Endodermal cell (in vitro differentiated cells): ENCODE measurements around the gene C1orf116. TPM values are rescaled to one million over a fixed set of nuclear protein-coding genes. Genes with fewer than 3 reads are reported as not detected.

Experiments
- DNase-seq: peaks from one replicate; pipeline ENCODE4 v3.0.0-alpha.2; 2017
- H3K27ac ChIP-seq: 2 replicates; pipeline ENCODE4 v1.5.1; 2013; ENCODE audit warnings: mild to moderate bottlenecking, low read depth, low read length, moderate library complexity
- H3K27me3 ChIP-seq: 2 replicates; pipeline ENCODE4 v1.6.1; 2013; ENCODE audit warnings: mild to moderate bottlenecking, low read length, moderate library complexity; ENCODE audit not compliant: insufficient read depth, control insufficient read depth, poor library complexity, severe bottlenecking
- H3K36me3 ChIP-seq: 2 replicates; pipeline ENCODE4 v1.7.0; 2013; ENCODE audit warnings: mild to moderate bottlenecking, low read length, moderate library complexity; ENCODE audit not compliant: control insufficient read depth, insufficient read depth
- H3K4me1 ChIP-seq: one replicate; pipeline ENCODE4 v1.7.0; 2013; ENCODE audit warnings: low read length; ENCODE audit not compliant: control insufficient read depth, insufficient read depth
- H3K4me3 ChIP-seq: 2 replicates; pipeline ENCODE4 v1.5.1; 2013; ENCODE audit warnings: mild to moderate bottlenecking, low read length, moderate library complexity
- H3K9ac ChIP-seq: 2 replicates; pipeline ENCODE4 v1.6.1; 2013; ENCODE audit warnings: mild to moderate bottlenecking, low read length, moderate library complexity; ENCODE audit not compliant: poor library complexity, severe bottlenecking; ENCODE audit errors: extremely low read depth
- H3K9me3 ChIP-seq: 2 replicates; pipeline ENCODE4 v1.6.1; 2013; ENCODE audit warnings: mild to moderate bottlenecking, low read length, moderate library complexity; ENCODE audit not compliant: control insufficient read depth
- H3K27ac Mint-ChIP-seq: 2 replicates; pipeline ENCODE4 v1.8.0; 2020; ENCODE audit warnings: mixed read lengths
- H3K27me3 Mint-ChIP-seq: 2 replicates; pipeline ENCODE4 v1.8.0; 2021; ENCODE audit warnings: mild to moderate bottlenecking, mixed read lengths; ENCODE audit not compliant: insufficient read depth
- H3K36me3 Mint-ChIP-seq: 2 replicates; pipeline ENCODE4 v1.8.0; 2020; ENCODE audit warnings: low read depth, mixed read lengths
- H3K4me1 Mint-ChIP-seq: 2 replicates; pipeline ENCODE4 v1.8.0; 2020; ENCODE audit warnings: mixed read lengths
- H3K4me3 Mint-ChIP-seq: 2 replicates; pipeline ENCODE4 v1.8.0; 2020; ENCODE audit warnings: mild to moderate bottlenecking, moderate library complexity, mixed read lengths
- H3K9me3 Mint-ChIP-seq: 2 replicates; pipeline ENCODE4 v1.8.0; 2020; ENCODE audit warnings: mild to moderate bottlenecking, mixed read lengths
- WGBS, 2 experiments: methylation state at CpG; one replicate each; pipeline versions ENCODE4 v1.1.5 to v1.1.7; 2013; ENCODE audit warnings: missing lambda C conversion rate in 2 of 2, mixed read lengths in 1 of 2; ENCODE audit not compliant: insufficient coverage in 1 of 2, insufficient read length in 1 of 2; 5-methylcytosine and 5-hydroxymethylcytosine counted together
- total RNA-seq, 2 donors: library from RNA; stranded (reverse); fragmentation: NEBNext Ultra II Directional in 1 of 2; extraction: Animal tissue kit (Norgen Biotek cat#: 25700) in 1 of 2; gene quantifications; 2 replicates in 1 of 2; 3 replicates in 1 of 2; pipeline ENCODE4 v1.2.1, GENCODE V29; 2021
- TF ChIP-seq, protein P1 (sequence below): fragments of 200-600 bp; sonication (generic); conservative IDR thresholded peaks from 2 replicates; pipeline ENCODE4 v1.5.0; 2021; ENCODE audit warnings: antibody characterized with exemption, mild to moderate bottlenecking

C1orf116 gene
- total RNA-seq, 2 donors from 2014 or later: 0.55 to 0.60 TPM

DNA sequence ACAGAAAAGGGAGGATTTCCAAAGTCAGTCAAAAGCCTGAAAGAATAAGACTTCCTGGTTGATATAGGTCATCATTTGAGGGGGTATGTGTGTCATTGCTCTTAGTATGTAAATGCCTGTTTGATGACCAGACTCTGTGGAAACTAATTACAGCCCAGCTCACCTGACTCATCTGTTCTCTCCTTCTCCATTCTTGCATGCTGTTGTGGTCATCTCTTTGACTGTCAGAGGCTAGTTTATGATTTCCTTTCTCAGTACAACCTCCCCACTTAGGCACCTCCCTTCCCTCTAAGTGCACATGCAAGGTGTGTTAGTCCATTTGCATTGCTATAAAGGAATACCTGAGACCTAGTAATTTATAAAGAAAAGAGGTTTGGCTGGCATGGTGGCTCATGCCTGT, 2.4 kb upstream of the C1orf116 start:
- H3K27me3 ChIP-seq: peaks cover 26% of the 10 kb centered on the region
- Mint-ChIP-seq H3K27ac (no peak overlapping the region), H3K4me3 (no peak overlapping the region), H3K27me3 (peaks cover 4% of the 10 kb centered on the region), H3K9me3 (no peaks in the 10 kb centered on the region), H3K36me3 (no peaks in the 10 kb centered on the region), H3K4me1 (peaks cover 33% of the 10 kb centered on the region)
- no peaks in the 10 kb centered on the region for H3K9me3 ChIP-seq
- TF ChIP-seq, protein P1, sequence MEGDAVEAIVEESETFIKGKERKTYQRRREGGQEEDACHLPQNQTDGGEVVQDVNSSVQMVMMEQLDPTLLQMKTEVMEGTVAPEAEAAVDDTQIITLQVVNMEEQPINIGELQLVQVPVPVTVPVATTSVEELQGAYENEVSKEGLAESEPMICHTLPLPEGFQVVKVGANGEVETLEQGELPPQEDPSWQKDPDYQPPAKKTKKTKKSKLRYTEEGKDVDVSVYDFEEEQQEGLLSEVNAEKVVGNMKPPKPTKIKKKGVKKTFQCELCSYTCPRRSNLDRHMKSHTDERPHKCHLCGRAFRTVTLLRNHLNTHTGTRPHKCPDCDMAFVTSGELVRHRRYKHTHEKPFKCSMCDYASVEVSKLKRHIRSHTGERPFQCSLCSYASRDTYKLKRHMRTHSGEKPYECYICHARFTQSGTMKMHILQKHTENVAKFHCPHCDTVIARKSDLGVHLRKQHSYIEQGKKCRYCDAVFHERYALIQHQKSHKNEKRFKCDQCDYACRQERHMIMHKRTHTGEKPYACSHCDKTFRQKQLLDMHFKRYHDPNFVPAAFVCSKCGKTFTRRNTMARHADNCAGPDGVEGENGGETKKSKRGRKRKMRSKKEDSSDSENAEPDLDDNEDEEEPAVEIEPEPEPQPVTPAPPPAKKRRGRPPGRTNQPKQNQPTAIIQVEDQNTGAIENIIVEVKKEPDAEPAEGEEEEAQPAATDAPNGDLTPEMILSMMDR: no peak
- DNase-seq: no peak
- H3K4me3 ChIP-seq: no peak overlapping the region
- peaks cover 13% of the 10 kb centered on the region for H3K4me1 ChIP-seq
- no peak overlapping the region for H3K27ac ChIP-seq
- H3K36me3 ChIP-seq: no peaks in the 10 kb centered on the region
- no peak overlapping the region for H3K9ac ChIP-seq

DNA sequence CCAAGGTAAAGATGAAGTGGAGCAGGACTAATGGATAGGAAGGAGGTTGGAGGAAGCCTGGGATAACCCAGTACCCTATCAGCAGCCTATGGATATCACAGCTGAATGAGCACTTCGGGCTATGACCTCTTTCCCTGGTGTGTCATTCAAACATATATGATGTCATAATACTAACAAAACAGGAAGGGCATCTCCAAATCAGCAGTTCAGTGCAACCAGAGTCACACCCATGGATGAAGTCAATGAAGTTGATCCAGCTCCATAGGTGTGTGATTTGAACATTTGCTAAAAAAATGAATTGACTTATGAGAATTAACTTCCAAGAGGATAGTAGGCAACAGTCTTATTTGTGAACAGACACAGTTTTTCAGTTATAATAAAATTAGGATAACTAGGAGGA, 1.7 kb upstream of the C1orf116 start:
- Mint-ChIP-seq H3K4me1 (peaks cover 41% of the 10 kb centered on the region), H3K27ac (no peak overlapping the region), H3K9me3 (no peaks in the 10 kb centered on the region), H3K36me3 (no peaks in the 10 kb centered on the region), H3K27me3 (peaks cover 4% of the 10 kb centered on the region), H3K4me3 (no peak overlapping the region)
- Histone ChIP-seq H3K27me3 (peaks cover 29% of the 10 kb centered on the region), H3K4me3 (no peak overlapping the region), H3K36me3 (no peaks in the 10 kb centered on the region), H3K27ac (no peak overlapping the region), H3K4me1 (peaks cover 20% of the 10 kb centered on the region), H3K9me3 (no peaks in the 10 kb centered on the region), H3K9ac (no peak overlapping the region)
- no peak for DNase-seq
- TF ChIP-seq, protein P1: no peak
- WGBS, 2 experiments: 80 to 83% methylated on average over 1 of the region's 1 CpG

DNA sequence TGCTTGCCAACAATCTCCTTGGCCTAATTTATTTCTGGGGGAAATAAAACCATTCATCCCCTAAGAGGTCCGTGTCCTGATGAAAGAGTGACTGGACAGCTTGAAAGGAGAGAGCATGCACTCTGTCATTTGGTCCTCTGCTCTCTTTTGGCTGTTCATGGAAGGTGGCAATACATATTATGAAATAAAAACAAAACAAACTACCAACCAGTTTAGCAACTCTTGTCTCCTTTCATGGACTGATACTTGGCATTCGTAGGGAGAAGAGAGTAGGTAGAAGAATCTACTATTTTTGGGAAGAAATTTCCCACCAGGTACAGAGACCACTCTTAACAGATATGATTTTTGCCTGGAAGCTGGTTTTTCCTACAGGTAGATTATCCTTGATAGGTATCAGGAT, 746 bp upstream of the C1orf116 start:
- no peak overlapping the region for H3K9ac ChIP-seq
- no peak overlapping the region for H3K27ac Mint-ChIP-seq
- H3K9me3 ChIP-seq: no peaks in the 10 kb centered on the region
- peaks cover 33% of the 10 kb centered on the region for H3K27me3 ChIP-seq
- DNase-seq: no peak
- H3K36me3 ChIP-seq: no peaks in the 10 kb centered on the region
- peaks cover 49% of the 10 kb centered on the region for H3K4me1 Mint-ChIP-seq
- H3K9me3 Mint-ChIP-seq: no peaks in the 10 kb centered on the region
- no peak overlapping the region for H3K4me3 ChIP-seq
- no peak overlapping the region for H3K4me3 Mint-ChIP-seq
- H3K27ac ChIP-seq: no peak overlapping the region
- WGBS, 2 experiments: 80 to 90% methylated on average over 1 to 2 of the region's 2 CpGs
- H3K4me1 ChIP-seq: peaks cover 22% of the 10 kb centered on the region
- peaks cover 8% of the 10 kb centered on the region for H3K27me3 Mint-ChIP-seq
- no peaks in the 10 kb centered on the region for H3K36me3 Mint-ChIP-seq
- TF ChIP-seq, protein P1: no peak
